IPS-18c (cell line): ENCODE data around the gene TBC1D8.
"Not testable (repeated sequence)": the region's sequence is repeated elsewhere in the genome, so short reads cannot be mapped to it uniquely, and the experiment has no call there.

Source experiments
- H3K4me3 ChIP-seq: 2 replicates; pipeline ENCODE4 v1.7.0; 2013; ENCODE audit warnings: low read depth, mild to moderate bottlenecking, low read length, moderate library complexity; ENCODE audit not compliant: insufficient read depth
- H3K9me3 ChIP-seq: one replicate; pipeline ENCODE4 v1.6.1; 2013; ENCODE audit warnings: mild to moderate bottlenecking, low read length, moderate library complexity; ENCODE audit not compliant: control insufficient read depth, insufficient read depth

TBC1D8 gene

GRCh38 chr2:101169822-101170221 is 18.6 kb upstream of the TBC1D8 start:
- not testable (repeated sequence) for H3K4me3 ChIP-seq, H3K9me3 ChIP-seq

- Histone ChIP-seq H3K4me3 (no peak overlapping the region), H3K9me3 (peaks cover 10% of the 10 kb centered on the region)
Observed at GRCh38 chr2:101168706-101169105, 17.5 kb upstream of the TBC1D8 start.

- peaks cover 13% of the 10 kb centered on the region for H3K9me3 ChIP-seq
Observed at GRCh38 chr2:101167532-101167931, 16.4 kb upstream of the TBC1D8 start.

GRCh38 chr2:101164021-101164420 is 12.8 kb upstream of the TBC1D8 start:
- Histone ChIP-seq H3K9me3 (peaks cover 6% of the 10 kb centered on the region), H3K4me3 (no peak overlapping the region)

More at GRCh38 chr2:101167532-101167931, 16.4 kb upstream of the TBC1D8 start:
- not testable (repeated sequence) for H3K4me3 ChIP-seq

- Histone ChIP-seq H3K4me3 (no peak overlapping the region), H3K9me3 (peaks cover 6% of the 10 kb centered on the region)
Observed at GRCh38 chr2:101162561-101163330, 11.6 kb upstream of the TBC1D8 start.

GRCh38 chr2:101161658-101162057 is 10.5 kb upstream of the TBC1D8 start:
- H3K9me3 ChIP-seq, result peaks cover 6% of the 10 kb centered on the region

GRCh38 chr2:101160454-101160853 is 9.3 kb upstream of the TBC1D8 start:
- no peak overlapping the region for H3K4me3 ChIP-seq
- H3K9me3 ChIP-seq, result peaks cover 6% of the 10 kb centered on the region

More at GRCh38 chr2:101161658-101162057, 10.5 kb upstream of the TBC1D8 start:
- no peak overlapping the region for H3K4me3 ChIP-seq

GRCh38 chr2:101159526-101159925 is 8.3 kb upstream of the TBC1D8 start:
- Histone ChIP-seq H3K4me3 (no peak overlapping the region), H3K9me3 (peaks cover 6% of the 10 kb centered on the region)

GRCh38 chr2:101157272-101157671 is 6.1 kb upstream of the TBC1D8 start:
- H3K4me3 ChIP-seq, result no peak overlapping the region
- H3K9me3 ChIP-seq, result no peaks in the 10 kb centered on the region

- Histone ChIP-seq H3K9me3 (no peaks in the 10 kb centered on the region), H3K4me3 (no peak overlapping the region)
Observed at GRCh38 chr2:101153787-101154186, 2.6 kb upstream of the TBC1D8 start.

- Histone ChIP-seq H3K4me3 (no peak overlapping the region), H3K9me3 (no peaks in the 10 kb centered on the region)
Observed at GRCh38 chr2:101153077-101153707, 2.0 kb upstream of the TBC1D8 start.

GRCh38 chr2:101152272-101153076 is 1.3 kb upstream of the TBC1D8 start:
- H3K4me3 ChIP-seq, result peak overlapping the region; percentile 67

GRCh38 chr2:101151859-101152271 is 683 bp upstream of the TBC1D8 start:
- Histone ChIP-seq H3K9me3 (no peaks in the 10 kb centered on the region), H3K4me3 (peak overlapping the region; percentile 67)

More at GRCh38 chr2:101152272-101153076, 1.3 kb upstream of the TBC1D8 start:
- H3K9me3 ChIP-seq, result no peaks in the 10 kb centered on the region

GRCh38 chr2:101150306-101151145 is 656 bp downstream of the TBC1D8 start:
- Histone ChIP-seq H3K9me3 (no peaks in the 10 kb centered on the region), H3K4me3 (peak overlapping the region; percentile 66)

GRCh38 chr2:101149241-101150192 is 1.7 kb downstream of the TBC1D8 start:
- peak overlapping the region; percentile 66; the same call in 1 of the 2 replicates for H3K4me3 ChIP-seq
- no peaks in the 10 kb centered on the region for H3K9me3 ChIP-seq

GRCh38 chr2:101148777-101149176 is 2.4 kb downstream of the TBC1D8 start:
- Histone ChIP-seq H3K4me3 (no peak overlapping the region), H3K9me3 (no peaks in the 10 kb centered on the region)
